ENCODE results near the gene LNX1.
A peak's percentile ranks its signal among the peaks of the same experiment; 100 is the strongest.

The LNX1 gene

DNA sequence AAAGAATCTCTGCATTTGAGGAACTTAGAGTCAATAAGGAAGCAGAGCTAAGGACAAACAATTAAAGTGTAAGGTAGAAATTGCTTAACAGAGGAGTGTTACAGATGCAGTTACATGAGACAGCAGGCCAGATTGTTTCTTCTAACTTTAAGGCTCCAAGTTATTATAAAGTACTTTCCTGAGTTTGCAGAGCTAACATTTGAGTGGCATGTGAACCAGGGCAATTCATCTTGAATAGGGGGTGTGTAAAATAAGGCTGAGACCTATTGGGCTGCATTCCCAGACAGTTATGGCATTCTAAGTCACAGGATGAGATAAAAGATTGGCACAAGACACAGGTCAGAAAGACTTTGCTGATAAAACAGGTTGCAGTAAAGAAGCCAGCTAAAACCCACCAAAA, 7.6 kb upstream of the LNX1 start:
- no peak for DNase-seq

DNA sequence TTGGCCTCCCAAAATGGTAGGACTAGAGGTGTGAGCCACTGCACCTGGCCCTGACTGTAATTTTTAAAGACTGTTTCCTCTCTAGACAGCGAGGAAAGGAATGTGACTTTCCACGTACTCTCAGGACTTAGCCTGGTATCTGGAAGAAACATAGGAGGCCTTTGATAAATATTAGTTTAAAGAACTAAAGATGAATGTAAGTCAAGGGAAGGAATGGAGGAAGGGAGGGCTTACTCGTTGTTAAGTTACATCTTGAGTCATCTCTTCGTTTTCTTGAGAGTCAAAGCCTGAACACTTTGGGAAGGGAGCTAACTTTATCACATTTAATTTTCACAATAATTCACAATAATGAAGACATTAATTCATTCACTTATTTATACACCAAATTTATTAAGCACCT, 7.2 kb upstream of the LNX1 start:
- no peak for DNase-seq

- no peak for DNase-seq
These were observed 5.6 kb upstream of the LNX1 start for GRCh38 chr4:53596901-53597300.

GRCh38 chr4:53595834-53596233, 4.5 kb upstream of the LNX1 start:
- DNase-seq: no peak

DNA sequence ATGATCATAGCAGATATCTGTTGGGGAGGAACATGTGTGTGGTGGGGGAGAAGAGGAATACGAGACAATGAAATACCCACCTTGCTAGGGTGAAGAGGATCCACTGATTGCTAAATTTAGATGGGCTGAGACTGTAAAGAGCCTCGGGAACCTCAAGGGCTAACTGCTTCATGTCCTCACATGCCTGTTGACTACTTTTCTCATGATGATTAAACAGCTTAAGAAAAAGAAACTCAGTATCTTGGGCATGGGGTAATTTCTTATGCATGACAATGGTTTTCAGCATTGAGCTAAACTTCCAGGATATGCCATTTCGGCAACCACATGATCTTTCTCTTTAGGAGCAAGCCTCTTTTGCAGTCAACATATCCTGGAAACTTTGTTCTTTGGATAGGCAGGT, 3.9 kb upstream of the LNX1 start:
- DNase-seq: no peak

DNA sequence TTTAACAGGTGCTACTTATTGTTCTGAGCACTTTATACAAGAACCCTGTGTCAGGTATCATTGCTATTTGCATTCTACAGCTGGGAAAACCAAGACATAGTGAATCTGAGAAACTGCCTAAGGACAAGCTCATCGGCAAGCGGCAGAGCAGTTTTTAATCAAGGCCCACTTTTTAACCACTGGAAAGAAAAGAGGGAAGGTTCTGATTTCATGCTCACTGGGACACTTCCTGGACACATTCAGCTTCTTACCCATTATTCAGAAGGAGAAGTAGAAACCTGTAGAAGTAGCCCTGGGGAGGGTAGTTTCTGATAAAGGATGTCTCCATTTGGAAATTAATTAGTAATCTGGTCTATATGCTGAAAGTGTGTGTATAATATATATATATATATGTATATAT, 2.5 kb upstream of the LNX1 start:
- DNase-seq: no peak

GRCh38 chr4:53592686-53593501, 1.6 kb upstream of the LNX1 start:
- DNase-seq: peak; percentile 56

GRCh38 chr4:53592122-53592521, 836 bp upstream of the LNX1 start:
- peak; percentile 39 for DNase-seq

GRCh38 chr4:53590187-53590586, 1.1 kb downstream of the LNX1 start:
- peak; percentile 5 for DNase-seq

DNA sequence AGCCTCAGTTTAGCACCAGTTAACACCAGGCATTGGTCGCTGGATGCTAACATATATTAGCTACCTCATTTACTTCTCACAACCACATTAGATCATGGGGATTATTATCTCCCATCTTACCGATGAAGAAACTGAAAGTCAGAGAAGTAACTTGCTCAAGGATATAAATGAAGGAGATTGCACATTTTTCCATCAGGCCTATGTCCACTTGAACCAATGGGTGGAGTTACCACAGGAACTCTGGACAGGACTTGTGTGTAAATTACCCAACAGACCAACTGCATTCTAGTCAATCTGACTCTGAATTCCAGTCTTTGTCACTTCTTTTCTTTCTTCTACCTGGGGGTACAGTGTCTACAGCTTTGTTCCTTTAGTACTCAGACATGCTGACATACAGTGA, 1.8 kb downstream of the LNX1 start:
- DNase-seq: no peak

GRCh38 chr4:53587135-53587534, 4.2 kb downstream of the LNX1 start:
- DNase-seq: no peak

DNA sequence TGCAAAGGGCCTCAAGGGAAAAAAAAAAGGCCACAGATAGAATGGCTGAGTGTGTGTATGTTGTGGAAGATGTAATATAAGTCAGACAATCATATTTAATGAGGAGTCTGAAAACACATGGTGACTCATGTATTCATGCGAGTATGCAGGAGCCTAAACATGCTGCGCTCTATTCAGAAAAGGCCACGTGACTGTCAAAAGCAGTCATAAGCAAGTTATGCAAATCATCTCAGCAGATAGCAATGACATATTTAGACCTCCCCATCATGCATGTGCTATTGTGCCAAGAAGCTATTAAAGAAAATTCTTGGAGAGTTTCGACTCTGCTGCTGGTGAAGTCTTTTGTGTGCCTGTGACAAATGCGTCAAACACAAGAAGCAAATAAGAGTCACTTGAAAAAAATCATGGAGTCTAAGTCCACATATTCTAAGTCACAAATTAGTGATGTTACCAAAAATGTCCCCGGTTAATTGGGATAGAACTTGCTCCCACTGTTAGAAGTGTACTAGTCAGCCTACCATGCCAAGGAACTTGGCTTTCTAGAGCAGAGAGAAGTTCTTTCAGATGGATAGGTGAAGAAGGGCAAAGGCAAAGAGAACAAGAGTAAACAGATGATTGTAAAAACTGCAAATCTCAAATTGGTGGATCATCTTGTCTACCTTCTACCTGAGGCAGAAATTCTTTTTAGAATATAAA, 5.0 kb downstream of the LNX1 start:
- DNase-seq: peak; percentile 39

DNA sequence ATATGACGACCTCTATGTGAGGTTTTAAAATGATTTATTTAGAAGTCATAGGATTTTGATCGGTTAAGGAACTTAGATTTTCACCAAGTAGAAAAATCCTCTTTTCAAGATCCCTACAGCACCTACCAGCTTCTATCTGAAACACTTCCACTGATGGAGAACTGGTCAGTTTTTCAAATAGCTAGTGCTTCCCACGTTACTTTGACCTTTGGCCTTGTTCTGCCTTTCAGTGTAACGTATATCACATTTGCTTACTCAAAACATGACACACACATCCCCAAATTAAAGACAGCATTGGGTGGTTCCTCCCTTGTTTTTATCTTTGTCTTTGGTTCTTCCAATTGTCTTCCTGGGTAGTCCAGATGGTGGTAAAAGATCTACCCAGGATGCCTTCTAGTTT, 6.6 kb downstream of the LNX1 start:
- no peak for DNase-seq

DNA sequence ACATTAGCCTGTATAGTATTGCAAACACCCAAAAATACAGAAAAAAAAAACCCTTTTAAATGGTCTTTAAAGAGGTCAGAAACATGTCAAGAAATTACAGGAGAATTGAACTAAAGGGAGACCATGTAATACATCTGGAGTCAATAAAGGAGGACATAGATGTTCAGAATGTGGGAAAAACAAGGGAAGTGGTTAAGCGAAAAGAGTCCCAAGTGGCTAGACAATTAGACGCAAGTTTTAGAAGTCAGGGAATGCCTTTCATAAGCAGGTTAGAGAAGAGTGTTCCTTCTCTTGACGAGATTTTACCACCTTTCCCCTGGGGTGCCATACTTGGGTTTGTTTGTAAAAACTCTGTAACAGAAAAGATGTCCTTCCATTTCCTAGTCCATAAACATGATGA, 7.8 kb downstream of the LNX1 start:
- no peak for DNase-seq

DNA sequence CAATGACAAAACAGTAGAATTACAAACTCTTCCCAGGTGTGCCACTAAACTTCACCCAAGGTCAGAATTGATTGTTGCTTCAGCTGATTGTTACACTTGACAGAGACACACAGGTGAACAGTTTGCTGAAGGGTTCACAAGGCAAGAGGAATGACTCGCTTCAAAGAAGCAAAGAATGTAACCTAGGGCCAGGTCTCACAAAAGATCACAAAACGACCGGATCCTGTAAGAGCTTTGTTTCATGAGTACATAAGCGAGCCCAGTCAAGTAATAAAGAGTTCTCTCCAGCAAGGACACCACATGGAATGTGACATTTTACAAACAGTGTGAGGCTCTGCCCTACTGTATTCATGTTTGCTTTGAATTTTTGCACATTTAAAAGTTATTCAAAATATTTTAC, 9.1 kb downstream of the LNX1 start:
- no peak for DNase-seq

GRCh38 chr4:53580274-53580673, 11.0 kb downstream of the LNX1 start:
- DNase-seq: no peak

- DNase-seq: no peak
These were observed 11.5 kb downstream of the LNX1 start for GRCh38 chr4:53579826-53580225.

GRCh38 chr4:53576676-53577372, 14.5 kb downstream of the LNX1 start:
- DNase-seq: peak; percentile 30

DNA sequence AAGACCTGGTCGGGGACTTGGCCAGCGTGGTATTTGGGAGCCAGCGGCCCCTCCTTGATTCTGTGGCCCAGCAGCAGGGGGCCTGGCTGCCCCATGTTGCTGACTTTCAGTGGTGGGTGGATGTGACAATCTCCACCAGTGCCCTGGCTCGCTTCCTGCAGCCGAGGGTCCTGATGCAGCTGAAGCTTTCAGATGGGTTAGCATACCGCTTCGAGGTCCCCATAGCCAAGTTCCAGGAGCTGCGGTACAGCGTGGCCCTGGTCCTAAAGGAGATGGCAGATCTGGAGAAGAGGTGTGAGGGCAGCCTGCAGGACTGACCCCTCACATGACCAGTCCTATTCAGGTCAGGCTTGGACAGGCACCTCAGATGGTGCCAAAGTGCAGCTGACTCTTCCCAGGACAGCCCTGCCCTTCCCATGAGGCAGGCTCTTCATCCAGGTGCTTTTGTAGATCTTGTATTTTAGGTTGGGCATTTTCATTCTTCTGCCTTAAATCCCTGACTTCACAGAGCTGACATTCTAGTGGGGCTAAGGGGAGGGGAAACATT, 15.1 kb downstream of the LNX1 start:
- DNase-seq: no peak

DNA sequence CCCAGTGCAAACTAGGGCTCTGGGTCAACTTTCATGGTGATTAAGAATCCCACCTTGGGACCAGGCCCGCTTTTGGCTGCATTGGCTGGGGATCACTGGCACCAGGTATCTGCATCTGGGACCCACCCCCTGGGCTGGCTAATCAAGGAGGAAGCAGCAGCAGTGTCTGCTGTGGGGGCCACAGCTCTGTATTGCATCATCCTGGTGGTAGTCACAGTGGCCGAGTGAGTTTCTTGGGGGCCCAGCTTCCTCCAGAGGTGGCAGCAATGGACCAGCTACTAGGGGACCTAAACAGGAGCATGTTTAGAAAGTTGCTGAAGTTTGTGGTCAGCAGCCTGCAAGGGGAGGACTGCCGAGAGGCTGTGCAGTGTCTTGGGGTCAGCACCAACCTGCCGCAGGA, 15.7 kb downstream of the LNX1 start:
- no peak for DNase-seq

DNA sequence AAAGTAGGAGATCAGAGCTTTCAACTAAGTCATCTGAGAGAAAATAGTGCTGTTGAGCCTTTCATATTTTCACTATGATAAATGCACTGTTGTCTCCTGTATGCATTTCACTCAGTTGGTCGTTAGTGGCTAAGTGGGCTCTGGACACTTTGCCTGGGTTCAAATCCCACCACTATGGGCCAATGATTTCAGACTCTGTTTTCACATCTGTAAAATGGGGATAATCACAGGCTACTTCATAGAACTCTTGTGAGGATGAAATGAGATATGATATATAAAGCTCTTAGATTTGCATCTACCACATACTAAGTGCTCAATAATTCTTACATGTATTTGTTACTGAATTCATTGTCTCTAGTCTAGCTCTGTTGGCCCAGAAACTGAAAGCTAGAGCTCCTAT, 16.8 kb downstream of the LNX1 start:
- no peak for DNase-seq

DNA sequence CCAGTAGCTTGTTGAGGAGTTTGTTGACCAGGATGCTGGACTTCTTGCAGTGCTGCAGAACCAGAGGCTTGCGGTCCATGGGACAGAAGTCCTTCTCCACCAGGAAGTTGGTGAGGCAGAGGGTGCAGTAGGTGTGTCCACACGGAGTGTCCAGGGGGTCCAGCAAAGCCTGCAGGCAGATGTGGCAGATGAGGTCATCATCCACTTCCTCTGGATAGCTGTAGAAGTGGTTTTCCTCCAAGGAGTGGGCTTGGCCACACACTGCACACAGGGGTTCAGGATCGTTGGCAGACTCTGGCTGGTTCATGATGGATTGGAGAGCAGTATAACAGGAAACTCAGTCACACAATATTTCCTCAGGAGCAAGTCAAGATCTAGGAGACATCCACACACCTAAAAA, 17.6 kb downstream of the LNX1 start:
- no peak for DNase-seq

- DNase-seq: no peak
These were observed 18.7 kb downstream of the LNX1 start for GRCh38 chr4:53572600-53572994.
